RWPE2 (cell line): ENCODE results near the gene RAF1.

Experiments used
- ATAC-seq: fragments of 200-7000 bp; cut with Tn5 transposase; 3 replicates; pipeline ENCODE4 v1.9.1; 2021; ENCODE audit warnings: low read depth
- DNase-seq: peaks from one replicate; pipeline ENCODE4 v3.0.0-alpha.2; 2020; ENCODE audit warnings: low spot score
- H3K27ac ChIP-seq: fragments of 450-650 bp; 2 replicates; pipeline ENCODE4 v1.5.1; 2017; ENCODE audit warnings: mild to moderate bottlenecking; ENCODE audit not compliant: poor library complexity, severe bottlenecking
- H3K27me3 ChIP-seq: fragments of 250-450 bp; sonication (Bioruptor Pico); 2 replicates; pipeline ENCODE4 v1.5.1; 2021; ENCODE audit warnings: mild to moderate bottlenecking, moderate library complexity; ENCODE audit not compliant: insufficient read depth, poor library complexity, severe bottlenecking
- H3K36me3 ChIP-seq: fragments of 250-450 bp; sonication (Bioruptor Pico); 2 replicates; pipeline ENCODE4 v1.5.1; 2020; ENCODE audit warnings: low read depth, mild to moderate bottlenecking, moderate library complexity
- H3K4me1 ChIP-seq: fragments of 250-450 bp; sonication (Bioruptor Pico); 2 replicates; pipeline ENCODE4 v1.5.1; 2021; ENCODE audit warnings: mild to moderate bottlenecking, moderate library complexity; ENCODE audit not compliant: insufficient read depth, poor library complexity, severe bottlenecking
- H3K4me3 ChIP-seq: fragments of 250-450 bp; sonication (Bioruptor Pico); 2 replicates; pipeline ENCODE4 v1.5.1; 2021; ENCODE audit warnings: mild to moderate bottlenecking, moderate library complexity; ENCODE audit not compliant: severe bottlenecking
- H3K9me3 ChIP-seq: fragments of 250-450 bp; sonication (Bioruptor Pico); 2 replicates; pipeline ENCODE4 v1.5.1; 2021; ENCODE audit warnings: mild to moderate bottlenecking, moderate library complexity; ENCODE audit not compliant: severe bottlenecking
- CTCF ChIP-seq: fragments of 450-650 bp; IDR thresholded peaks from one replicate; pipeline ENCODE4 v1.5.1; 2017; ENCODE audit warnings: mild to moderate bottlenecking, moderate library complexity; ENCODE audit not compliant: poor library complexity, severe bottlenecking

The RAF1 gene

GRCh38 chr3:12585181-12585580 lies 78.7 kb downstream of the RAF1 start:
- no peak for DNase-seq
- no peaks in the 10 kb centered on the region for H3K27me3 ChIP-seq
- no peaks in the 10 kb centered on the region for H3K9me3 ChIP-seq
- TF ChIP-seq CTCF, result no peak
- H3K27ac ChIP-seq, result no peak overlapping the region
- no peak for ATAC-seq
- peaks cover 77% of the 10 kb centered on the region for H3K36me3 ChIP-seq
- H3K4me3 ChIP-seq, result no peak overlapping the region
- no peaks in the 10 kb centered on the region for H3K4me1 ChIP-seq

GRCh38 chr3:12584083-12584482 lies 79.8 kb downstream of the RAF1 start:
- no peak overlapping the region for H3K27ac ChIP-seq
- no peak overlapping the region for H3K4me3 ChIP-seq
- DNase-seq, result no peak
- H3K36me3 ChIP-seq, result peaks cover 83% of the 10 kb centered on the region
- TF ChIP-seq CTCF, result no peak
- no peaks in the 10 kb centered on the region for H3K9me3 ChIP-seq
- no peaks in the 10 kb centered on the region for H3K27me3 ChIP-seq
- no peak for ATAC-seq
- H3K4me1 ChIP-seq, result no peaks in the 10 kb centered on the region

- TF ChIP-seq CTCF, result no peak
- H3K4me1 ChIP-seq, result no peaks in the 10 kb centered on the region
- H3K36me3 ChIP-seq, result peaks cover 83% of the 10 kb centered on the region
- H3K4me3 ChIP-seq, result no peak overlapping the region
- DNase-seq (no peak), ATAC-seq (no peak)
- no peaks in the 10 kb centered on the region for H3K9me3 ChIP-seq
- H3K27me3 ChIP-seq, result no peaks in the 10 kb centered on the region
- H3K27ac ChIP-seq, result no peak overlapping the region
These were observed 80.6 kb downstream of the RAF1 start for GRCh38 chr3:12583280-12583679.

- ATAC-seq, result no peak
- no peak for DNase-seq
- peaks cover 83% of the 10 kb centered on the region for H3K36me3 ChIP-seq
- no peaks in the 10 kb centered on the region for H3K27me3 ChIP-seq
- TF ChIP-seq CTCF, result no peak
- no peaks in the 10 kb centered on the region for H3K4me1 ChIP-seq
- H3K4me3 ChIP-seq, result no peak overlapping the region
- H3K27ac ChIP-seq, result no peak overlapping the region
- H3K9me3 ChIP-seq, result no peaks in the 10 kb centered on the region
These were observed 81.2 kb downstream of the RAF1 start for GRCh38 chr3:12582730-12583129.

- no peak; the same call in 2 of the 3 replicates for ATAC-seq
These were observed 84.0 kb downstream of the RAF1 start for GRCh38 chr3:12579905-12580304.

More at GRCh38 chr3:12579905-12580304, 84.0 kb downstream of the RAF1 start:
- Histone ChIP-seq H3K4me3 (no peak overlapping the region), H3K36me3 (peaks cover 81% of the 10 kb centered on the region), H3K27me3 (no peaks in the 10 kb centered on the region), H3K4me1 (no peaks in the 10 kb centered on the region), H3K9me3 (no peaks in the 10 kb centered on the region), H3K27ac (no peak overlapping the region)
- TF ChIP-seq CTCF, result no peak
- DNase-seq, result no peak
